22Rv1 (cell line): ENCODE data around the gene ART5.

ENCODE experiments used
- CTCF ChIP-seq: fragments of 450-650 bp; IDR thresholded peaks from 2 replicates; pipeline ENCODE4 v1.5.1; 2017; ENCODE audit warnings: mild to moderate bottlenecking
- ZFX ChIP-seq: fragments of 450-650 bp; IDR thresholded peaks from 2 replicates; pipeline ENCODE4 v1.6.1; 2017; ENCODE audit warnings: antibody characterized with exemption, borderline replicate concordance

- TF ChIP-seq CTCF (no peak), ZFX (no peak)
These were observed 14.5 kb downstream of the ART5 start for GRCh38 chr11:3627291-3627690.
